GM12801 (cell line): ENCODE results near the gene TEX22.

Experiments
- CTCF ChIP-seq: IDR thresholded peaks from one replicate; pipeline ENCODE4 v1.5.1; 2011; ENCODE audit warnings: control low read depth; ENCODE audit not compliant: insufficient read length; ENCODE audit errors: extremely low read depth

Gene TEX22

GRCh38 chr14:105400016-105400415 is 1.7 kb downstream of the TEX22 start:
- TF ChIP-seq CTCF = no peak

- TF ChIP-seq CTCF = no peak
Measured at GRCh38 chr14:105401699-105402098, 3.4 kb downstream of the TEX22 start.

- TF ChIP-seq CTCF = no peak
Measured at GRCh38 chr14:105408592-105408991, 10.3 kb downstream of the TEX22 start.

GRCh38 chr14:105409364-105409763 is 11.0 kb downstream of the TEX22 start:
- TF ChIP-seq CTCF = no peak

GRCh38 chr14:105410642-105411016 is 12.3 kb downstream of the TEX22 start:
- no peak for TF ChIP-seq CTCF

GRCh38 chr14:105411017-105411941 is 12.9 kb downstream of the TEX22 start:
- no peak for TF ChIP-seq CTCF

- TF ChIP-seq CTCF = no peak
Measured at GRCh38 chr14:105411985-105412770, 13.8 kb downstream of the TEX22 start.
